Smooth muscle cell (in vitro differentiated cells): ENCODE data around the gene SMG6. TPM values are rescaled to one million over a fixed set of nuclear protein-coding genes. Genes with fewer than 3 reads are reported as not detected.
A peak's percentile ranks its signal among the peaks of the same experiment; 100 is the strongest.

ENCODE experiments used
- DNase-seq: peaks from one replicate; lab custom pipeline; 2025; ENCODE audit not compliant: unreplicated experiment; lab: John Stamatoyannopoulos, UW
- H2AFZ ChIP-seq: fragments of 200-600 bp; sonication (generic); 2 replicates; pipeline ENCODE4 v1.6.0; 2016; ENCODE audit warnings: antibody characterized with exemption, low read depth, mild to moderate bottlenecking
- H3F3A ChIP-seq: fragments of 200-600 bp; sonication (generic); 2 replicates; pipeline ENCODE4 v1.6.0; 2017; ENCODE audit warnings: antibody characterized with exemption, low read depth
- H3K27ac ChIP-seq: fragments of 200-600 bp; sonication (generic); 2 replicates; pipeline ENCODE4 v1.5.1; 2016; ENCODE audit warnings: low read depth, mild to moderate bottlenecking
- H3K27me3 ChIP-seq: fragments of 200-600 bp; sonication (generic); 2 replicates; pipeline ENCODE4 v1.6.1; 2016; ENCODE audit warnings: low read depth, mild to moderate bottlenecking
- H3K36me3 ChIP-seq: fragments of 200-600 bp; sonication (generic); 2 replicates; pipeline ENCODE4 v1.5.1; 2016; ENCODE audit warnings: low read depth
- H3K4me1 ChIP-seq: fragments of 200-600 bp; sonication (generic); 2 replicates; pipeline ENCODE4 v1.5.1; 2016; ENCODE audit warnings: low read depth
- H3K4me2 ChIP-seq: fragments of 200-600 bp; sonication (generic); 2 replicates; pipeline ENCODE4 v1.6.0; 2016; ENCODE audit warnings: mild to moderate bottlenecking
- H3K4me3 ChIP-seq: fragments of 200-600 bp; sonication (generic); 2 replicates; pipeline ENCODE4 v1.5.1; 2016; ENCODE audit warnings: mild to moderate bottlenecking
- H3K79me2 ChIP-seq: fragments of 200-600 bp; sonication (generic); 2 replicates; pipeline ENCODE4 v1.6.0; 2016; ENCODE audit warnings: low read depth, mild to moderate bottlenecking
- H3K9ac ChIP-seq: fragments of 200-600 bp; sonication (generic); 2 replicates; pipeline ENCODE4 v1.6.0; 2016; ENCODE audit warnings: low read depth
- H3K9me3 ChIP-seq: fragments of 200-600 bp; sonication (generic); replicated peaks from 2 replicates; pipeline ENCODE4 v1.5.1; 2016; ENCODE audit warnings: low read depth
- H4K20me1 ChIP-seq: fragments of 200-600 bp; sonication (generic); 2 replicates; pipeline ENCODE4 v1.6.0; 2016; ENCODE audit warnings: low read depth
- CTCF ChIP-seq: fragments of 200-600 bp; sonication (generic); IDR thresholded peaks from 2 replicates; pipeline ENCODE4 v1.5.1; 2017; ENCODE audit warnings: borderline replicate concordance, mild to moderate bottlenecking, antibody characterized with exemption; ENCODE audit not compliant: insufficient read depth, poor library complexity, severe bottlenecking
- WGBS: methylation state at CpG from one replicate; pipeline ENCODE4 v1.1.7; 2016; ENCODE audit warnings: low lambda C conversion rate; 5-methylcytosine and 5-hydroxymethylcytosine counted together
- polyA plus RNA-seq: library from polyadenylated mRNA; unstranded; fragments of >200 nt; fragmentation: Nextera tagmentation; extraction: Ambion mirVana; gene quantifications from 2 replicates; pipeline ENCODE4 v1.2.1, GENCODE V29; 2016
- total RNA-seq: library from RNA; depleted of rRNA; stranded (reverse); fragments of >200 nt; gene quantifications from 2 replicates; pipeline ENCODE4 v1.2.3, GENCODE V29; 2014

Gene SMG6
- total and polyA plus RNA-seq, 2 experiments from 2014 or later = 10.6 to 21.4 TPM

GRCh38 chr17:2337544-2338314 is 34.1 kb upstream of the SMG6 start:
- WGBS = under 1% methylated on average over 45 of the region's 92 CpGs
- Histone ChIP-seq H4K20me1 (no peaks in the 10 kb centered on the region), H3K4me3 (peak overlapping the region; percentile 75), H2AFZ (peak overlapping the region; percentile 91), H3K4me2 (peak overlapping the region; percentile 87), H3K27me3 (no peaks in the 10 kb centered on the region), H3K9ac (peak overlapping the region; percentile 82), H3K36me3 (peaks cover 7% of the 10 kb centered on the region), H3K4me1 (peaks cover 10% of the 10 kb centered on the region), H3K27ac (peak overlapping the region; percentile 57), H3K9me3 (no peaks in the 10 kb centered on the region), H3F3A (peaks cover 4% of the 10 kb centered on the region), H3K79me2 (peaks cover 33% of the 10 kb centered on the region)
- peak; percentile 35 for DNase-seq
- TF ChIP-seq CTCF = no peak

- H3K27me3 ChIP-seq = no peaks in the 10 kb centered on the region
- H3K27ac ChIP-seq = peak within 1 kb of the TSS; percentile 71
- no peak for TF ChIP-seq CTCF
- H3K4me1 ChIP-seq = peaks cover 10% of the 10 kb centered on the region
- under 1% methylated on average over 53 of the region's 77 CpGs for WGBS
- H3K4me2 ChIP-seq = peak within 1 kb of the TSS; percentile 87
- H4K20me1 ChIP-seq = no peaks in the 10 kb centered on the region
- H3K4me3 ChIP-seq = peak within 1 kb of the TSS; percentile 75
- peak; percentile 35 for DNase-seq
- H3K9ac ChIP-seq = peak within 1 kb of the TSS; percentile 89
- H3K9me3 ChIP-seq = no peaks in the 10 kb centered on the region
- peak within 1 kb of the TSS; percentile 97 for H2AFZ ChIP-seq
- H3K36me3 ChIP-seq = peaks cover 7% of the 10 kb centered on the region
- H3F3A ChIP-seq = peaks cover 4% of the 10 kb centered on the region
- peaks cover 34% of the 10 kb centered on the region for H3K79me2 ChIP-seq
Observed at GRCh38 chr17:2336852-2337543, 33.4 kb upstream of the SMG6 start, which contains the start of gene SGSM2. Gene SGSM2 (plus strand): TSS chr17:2337501. CDS start chr17:2337689, 188 bp downstream.

GRCh38 chr17:2336215-2336851 is 32.7 kb upstream of the SMG6 start, which contains the start of gene TSR1:
Gene TSR1 (minus strand): TSS chr17:2336457. CDS start chr17:2336427, 30 bp downstream.
- peak within 1 kb of the TSS; percentile 97 for H2AFZ ChIP-seq
- H3K27ac ChIP-seq = peak within 1 kb of the TSS; percentile 71
- H3K79me2 ChIP-seq = peaks cover 34% of the 10 kb centered on the region
- DNase-seq = peak; percentile 62
- peak; percentile 10 for TF ChIP-seq CTCF
- H4K20me1 ChIP-seq = no peaks in the 10 kb centered on the region
- peak within 1 kb of the TSS; percentile 89 for H3K9ac ChIP-seq
- peaks cover 4% of the 10 kb centered on the region for H3F3A ChIP-seq
- no peaks in the 10 kb centered on the region for H3K27me3 ChIP-seq
- H3K4me2 ChIP-seq = peak within 1 kb of the TSS; percentile 87
- H3K4me1 ChIP-seq = peaks cover 10% of the 10 kb centered on the region
- peak within 1 kb of the TSS; percentile 75 for H3K4me3 ChIP-seq
- H3K9me3 ChIP-seq = no peaks in the 10 kb centered on the region
- H3K36me3 ChIP-seq = peaks cover 7% of the 10 kb centered on the region
- WGBS = 2% methylated on average over 48 of the region's 48 CpGs
